ENCODE results near the gene AZIN2.

AZIN2 gene

GRCh38 chr1:33169290-33170055, 88.5 kb downstream of the AZIN2 start:
- DNase-seq (ENCODE audit: extremely low spot score, insufficient read length, low read depth) (no peak), FAIRE-seq (no peak)
